HepG2 (cell line): ENCODE data around the gene NKAIN2. TPM values are rescaled to one million over a fixed set of nuclear protein-coding genes. Genes with fewer than 3 reads are reported as not detected.

ENCODE experiments used
- ATAC-seq: fragments of 200-7000 bp; cut with Tn5 transposase; 3 replicates; pipeline ENCODE4 v1.9.1; 2020; ENCODE audit warnings: mild to moderate bottlenecking, moderate library complexity
- BruUV-seq: library from RNA; stranded (reverse); fragments of 400-500 nt; replicated peaks from 2 replicates; lab custom pipeline; 2021; lab: Mats Ljungman, UMichigan
- CTCF ChIA-PET: fragments of 300-600 bp; formaldehyde crosslinking; extraction: SDS; loops from one replicate; lab custom pipeline; 2021; ENCODE audit warnings: low total read pairs, inconsistent platforms, low intra/inter-chr PET ratio; lab: Yijun Ruan, JAX
- POLR2A ChIA-PET: fragments of 350-600 bp; sonication (Branson Sonifier 250); formaldehyde crosslinking; loops from one replicate; lab custom pipeline; 2020; ENCODE audit warnings: antibody characterized with exemption, inconsistent platforms; lab: Yijun Ruan, JAX
- DNase-seq: peaks from one replicate; pipeline ENCODE4 v3.0.0-alpha.2; 2015; ENCODE audit warnings: low spot score
- FAIRE-seq: peaks from 3 replicates; lab custom pipeline; 2011; peaks lifted over from hg19 to GRCh38; lab: Jason Lieb, UNC
- H2AFZ ChIP-seq: one replicate; pipeline ENCODE4 v1.6.1; 2011; ENCODE audit warnings: low read length, inconsistent platforms
- H3K27ac ChIP-seq: fragments of 300-600 bp; 3 replicates; pipeline ENCODE4 v1.8.0; 2011; ENCODE audit warnings: mixed run types, mild to moderate bottlenecking, mixed read lengths, low read length, inconsistent platforms; ENCODE audit not compliant: insufficient read depth; ENCODE audit errors: extremely low read length
- H3K27me3 ChIP-seq, 2 experiments: fragments of 200-600 bp in 1 of 2; 2 replicates in 1 of 2; 3 replicates in 1 of 2; pipeline versions ENCODE4 v1.6.0 to v1.8.0; 2011; ENCODE audit warnings: low read length in 2 of 2, mild to moderate bottlenecking in 2 of 2, moderate library complexity in 2 of 2, inconsistent platforms in 1 of 2; ENCODE audit not compliant: insufficient read depth in 2 of 2, control insufficient read depth in 1 of 2
- H3K36me3 ChIP-seq, 2 experiments: fragments of 200-600 bp in 1 of 2; replicated peaks in 1 of 2; 2 replicates in 1 of 2; 3 replicates in 1 of 2; pipeline versions ENCODE4 v1.5.1 to v1.8.0; 2011; ENCODE audit warnings: low read length in 2 of 2, inconsistent platforms in 1 of 2; ENCODE audit not compliant: insufficient read depth in 2 of 2, control insufficient read depth in 1 of 2
- H3K4me1 ChIP-seq: 2 replicates; pipeline ENCODE4 v1.5.1; 2012; ENCODE audit warnings: low read length, inconsistent platforms; ENCODE audit not compliant: insufficient read depth
- H3K4me2 ChIP-seq: 2 replicates; pipeline ENCODE4 v1.6.0; 2011; ENCODE audit warnings: low read depth, low read length, inconsistent platforms
- H3K4me3 ChIP-seq, 3 experiments: fragments of 200-600 bp in 1 of 3; sonication (generic), shearing (Covaris generic) in 1 of 3; replicated peaks in 1 of 3; 2 replicates each; pipeline ENCODE4 v1.5.1; 2011 to 2016; ENCODE audit warnings: low read length in 3 of 3, inconsistent platforms in 2 of 3, low read depth in 2 of 3, mild to moderate bottlenecking in 2 of 3, control low read depth in 1 of 3, mixed read lengths in 1 of 3; ENCODE audit not compliant: insufficient read depth in 1 of 3
- H3K79me2 ChIP-seq: one replicate; pipeline ENCODE4 v1.6.1; 2011; ENCODE audit warnings: low read length, inconsistent platforms; ENCODE audit not compliant: insufficient read depth
- H3K9ac ChIP-seq: 2 replicates; pipeline ENCODE4 v1.6.0; 2011; ENCODE audit warnings: mild to moderate bottlenecking, low read depth, low read length, inconsistent platforms; ENCODE audit not compliant: insufficient read depth
- H3K9me3 ChIP-seq: 2 replicates; pipeline ENCODE4 v1.5.1; 2012; ENCODE audit warnings: mild to moderate bottlenecking, low read length
- H4K20me1 ChIP-seq: 2 replicates; pipeline ENCODE4 v1.6.0; 2011; ENCODE audit warnings: inconsistent platforms, mild to moderate bottlenecking, low read length, moderate library complexity; ENCODE audit not compliant: insufficient read depth
- KLF15 ChIP-seq: sonication (generic); formaldehyde crosslinking; IDR thresholded peaks from 2 replicates; pipeline ENCODE4 v1.8.1; 2023; ENCODE audit warnings: borderline replicate concordance, mild to moderate bottlenecking, inconsistent platforms, missing genetic modification reagents, mixed read lengths
- POLR2G ChIP-seq: fragments of 200-400 bp; formaldehyde crosslinking; IDR thresholded peaks from 2 replicates; pipeline ENCODE4 v1.6.1; 2018; ENCODE audit warnings: mild to moderate bottlenecking, low read depth, low read length, moderate library complexity
- REXO4 ChIP-seq: sonication (generic); formaldehyde crosslinking; IDR thresholded peaks from 2 replicates; pipeline ENCODE4 v1.8.0; 2022; ENCODE audit warnings: missing genetic modification reagents, mild to moderate bottlenecking, borderline replicate concordance
- RFXAP ChIP-seq: sonication (generic); formaldehyde crosslinking; IDR thresholded peaks from 2 replicates; pipeline ENCODE4 v1.4.0; 2020; ENCODE audit warnings: missing genetic modification reagents, borderline replicate concordance
- SOX6 ChIP-seq, 2 experiments: fragments of 450-650 bp in 1 of 2; sonication (generic) in 1 of 2; formaldehyde crosslinking in 1 of 2; IDR thresholded peaks; 2 replicates each; pipeline versions ENCODE4 v1.4.0 to v1.6.1; 2017 to 2020; ENCODE audit warnings: antibody characterized with exemption in 1 of 2, mild to moderate bottlenecking in 1 of 2, missing genetic modification reagents in 1 of 2
- SP140L ChIP-seq: sonication (generic); formaldehyde crosslinking; IDR thresholded peaks from 2 replicates; pipeline ENCODE4 v1.4.0; 2020; ENCODE audit warnings: missing genetic modification reagents, borderline replicate concordance
- TOPORS ChIP-seq: sonication (generic); formaldehyde crosslinking; IDR thresholded peaks from 2 replicates; pipeline ENCODE4 v1.8.0; 2023; ENCODE audit warnings: mild to moderate bottlenecking, missing genetic modification reagents
- ZFP36L1 ChIP-seq: sonication (generic); formaldehyde crosslinking; IDR thresholded peaks from 2 replicates; pipeline ENCODE4 v1.8.0; 2022; ENCODE audit warnings: mild to moderate bottlenecking, missing genetic modification reagents, moderate library complexity
- WGBS: methylation state at CpG from one replicate; pipeline ENCODE4 v1.1.6; 2017; ENCODE audit warnings: low lambda C conversion rate; 5-methylcytosine and 5-hydroxymethylcytosine counted together
- in situ Hi-C: cut with HindIII; loops from 2 replicates; pipeline ENCODE4 v1.10.0; 2017; ENCODE audit warnings: low pct_unique_long_range_greater_than_20kb; ENCODE audit not compliant: extremely low pct_ligation_motif_present
- intact Hi-C: fragments of 100-400 bp; cut with micrococcal nuclease; formaldehyde crosslinking; loops from one replicate; pipeline ENCODE4 v1.10.0; 2022; ENCODE audit not compliant: unreplicated experiment
- polyA plus RNA-seq, 8 experiments: library from polyadenylated mRNA; depleted of rRNA in 3 of 8; stranded (reverse) in 7 of 8; unstranded in 1 of 8; fragments of >200 nt; fragmentation: Illumina TruSeq in 4 of 8; extraction: Trizol in 4 of 8; gene quantifications; 2 replicates each; pipeline versions ENCODE4 v1.2.1 to v1.2.3, GENCODE V29; 2011 to 2016; ENCODE audit warnings: low read depth in 4 of 8, missing spikeins in 1 of 8, mixed read lengths in 1 of 8; ENCODE audit not compliant: insufficient read depth in 1 of 8
- total RNA-seq, 5 experiments: library from RNA; depleted of rRNA; stranded (reverse); fragments of >200 nt; fragmentation: Illumina TruSeq; extraction: Trizol; gene quantifications; 2 replicates each; pipeline ENCODE4 v1.2.3, GENCODE V29; 2016; ENCODE audit warnings: low read depth in 1 of 5
- TF ChIP-seq, protein P1 (sequence below): sonication (generic); formaldehyde crosslinking; IDR thresholded peaks from 2 replicates; pipeline ENCODE4 v1.4.0; 2020; ENCODE audit warnings: missing genetic modification reagents, borderline replicate concordance
- TF ChIP-seq, protein P2 (sequence below): sonication (generic); formaldehyde crosslinking; IDR thresholded peaks from 2 replicates; pipeline ENCODE4 v1.4.0; 2020; ENCODE audit warnings: mild to moderate bottlenecking, missing genetic modification reagents, borderline replicate concordance

Gene NKAIN2
- total and polyA plus RNA-seq, 2 of the 13 experiments (the other 11 are each of a cell fraction or from before 2014, with no cell fraction given) = not detected

DNA sequence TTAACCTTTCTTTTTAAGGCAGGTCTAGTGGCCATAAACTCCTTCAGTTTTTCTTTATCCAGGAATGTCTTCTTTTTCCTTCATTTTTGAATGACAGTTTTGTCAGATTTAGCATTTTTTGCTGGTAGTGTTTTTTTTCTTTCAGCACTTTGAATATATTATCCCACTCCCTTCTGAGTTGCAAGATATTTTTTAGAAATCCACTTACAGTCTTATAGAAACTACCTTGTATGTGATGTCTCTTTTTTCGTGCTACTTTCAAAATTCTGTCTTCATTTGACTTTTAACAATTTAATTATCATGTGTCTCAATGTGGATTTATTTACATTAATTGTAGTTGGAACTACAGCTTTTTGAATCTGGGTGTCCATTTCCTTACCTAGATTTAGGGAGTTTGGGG lies 874.2 kb downstream of the NKAIN2 start:
- Histone ChIP-seq H3K4me1 (no peaks in the 10 kb centered on the region), H3K9ac (no peak overlapping the region), H3K79me2 (no peaks in the 10 kb centered on the region), H3K36me3 (no peaks in the 10 kb centered on the region), H3K27ac (no peak overlapping the region), H3K4me3 (no peak overlapping the region), H3K27me3 (no peaks in the 10 kb centered on the region), H3K9me3 (peaks cover 62% of the 10 kb centered on the region), H4K20me1 (no peaks in the 10 kb centered on the region), H2AFZ (no peak overlapping the region), H3K4me2 (no peak overlapping the region)
- POLR2A ChIA-PET = no interaction called here
- CTCF ChIA-PET = no interaction called here
- ATAC-seq (no peak), DNase-seq (no peak), FAIRE-seq (no peak)
- in situ Hi-C loops = no loop called here
- intact Hi-C loops = no loop called here
- TF ChIP-seq REXO4 (CRISPR knock-in tag) (no peak), POLR2G (no peak), SOX6 (IDR thresholded peaks at IDR 0.05) (no peak), SOX6 (CRISPR knock-in tag; IDR thresholded peaks at IDR 0.05) (no peak), TOPORS (CRISPR knock-in tag) (no peak), SP140L (CRISPR knock-in tag) (no peak), ZFP36L1 (CRISPR knock-in tag) (no peak), RFXAP (no peak), KLF15 (CRISPR knock-in tag) (no peak)
- TF ChIP-seq, protein P1, sequence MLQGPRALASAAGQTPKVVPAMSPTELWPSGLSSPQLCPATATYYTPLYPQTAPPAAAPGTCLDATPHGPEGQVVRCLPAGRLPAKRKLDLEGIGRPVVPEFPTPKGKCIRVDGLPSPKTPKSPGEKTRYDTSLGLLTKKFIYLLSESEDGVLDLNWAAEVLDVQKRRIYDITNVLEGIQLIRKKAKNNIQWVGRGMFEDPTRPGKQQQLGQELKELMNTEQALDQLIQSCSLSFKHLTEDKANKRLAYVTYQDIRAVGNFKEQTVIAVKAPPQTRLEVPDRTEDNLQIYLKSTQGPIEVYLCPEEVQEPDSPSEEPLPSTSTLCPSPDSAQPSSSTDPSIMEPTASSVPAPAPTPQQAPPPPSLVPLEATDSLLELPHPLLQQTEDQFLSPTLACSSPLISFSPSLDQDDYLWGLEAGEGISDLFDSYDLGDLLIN (CRISPR knock-in tag) = no peak
- TF ChIP-seq, protein P2, sequence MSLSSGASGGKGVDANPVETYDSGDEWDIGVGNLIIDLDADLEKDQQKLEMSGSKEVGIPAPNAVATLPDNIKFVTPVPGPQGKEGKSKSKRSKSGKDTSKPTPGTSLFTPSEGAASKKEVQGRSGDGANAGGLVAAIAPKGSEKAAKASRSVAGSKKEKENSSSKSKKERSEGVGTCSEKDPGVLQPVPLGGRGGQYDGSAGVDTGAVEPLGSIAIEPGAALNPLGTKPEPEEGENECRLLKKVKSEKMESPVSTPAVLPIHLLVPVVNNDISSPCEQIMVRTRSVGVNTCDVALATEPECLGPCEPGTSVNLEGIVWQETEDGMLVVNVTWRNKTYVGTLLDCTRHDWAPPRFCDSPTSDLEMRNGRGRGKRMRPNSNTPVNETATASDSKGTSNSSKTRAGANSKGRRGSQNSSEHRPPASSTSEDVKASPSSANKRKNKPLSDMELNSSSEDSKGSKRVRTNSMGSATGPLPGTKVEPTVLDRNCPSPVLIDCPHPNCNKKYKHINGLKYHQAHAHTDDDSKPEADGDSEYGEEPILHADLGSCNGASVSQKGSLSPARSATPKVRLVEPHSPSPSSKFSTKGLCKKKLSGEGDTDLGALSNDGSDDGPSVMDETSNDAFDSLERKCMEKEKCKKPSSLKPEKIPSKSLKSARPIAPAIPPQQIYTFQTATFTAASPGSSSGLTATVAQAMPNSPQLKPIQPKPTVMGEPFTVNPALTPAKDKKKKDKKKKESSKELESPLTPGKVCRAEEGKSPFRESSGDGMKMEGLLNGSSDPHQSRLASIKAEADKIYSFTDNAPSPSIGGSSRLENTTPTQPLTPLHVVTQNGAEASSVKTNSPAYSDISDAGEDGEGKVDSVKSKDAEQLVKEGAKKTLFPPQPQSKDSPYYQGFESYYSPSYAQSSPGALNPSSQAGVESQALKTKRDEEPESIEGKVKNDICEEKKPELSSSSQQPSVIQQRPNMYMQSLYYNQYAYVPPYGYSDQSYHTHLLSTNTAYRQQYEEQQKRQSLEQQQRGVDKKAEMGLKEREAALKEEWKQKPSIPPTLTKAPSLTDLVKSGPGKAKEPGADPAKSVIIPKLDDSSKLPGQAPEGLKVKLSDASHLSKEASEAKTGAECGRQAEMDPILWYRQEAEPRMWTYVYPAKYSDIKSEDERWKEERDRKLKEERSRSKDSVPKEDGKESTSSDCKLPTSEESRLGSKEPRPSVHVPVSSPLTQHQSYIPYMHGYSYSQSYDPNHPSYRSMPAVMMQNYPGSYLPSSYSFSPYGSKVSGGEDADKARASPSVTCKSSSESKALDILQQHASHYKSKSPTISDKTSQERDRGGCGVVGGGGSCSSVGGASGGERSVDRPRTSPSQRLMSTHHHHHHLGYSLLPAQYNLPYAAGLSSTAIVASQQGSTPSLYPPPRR (CRISPR knock-in tag) = no peak
- BruUV-seq = no TSS peak
- WGBS = 3% methylated on average over 1 of the region's 1 CpG
